HG03432 (cell line): ENCODE results near the gene NEK6.

ENCODE experiments used
- ATAC-seq: cut with Tn5 transposase; IDR thresholded peaks from one replicate; pipeline ENCODE4 v1.9.1; 2021; ENCODE audit warnings: mild to moderate bottlenecking, moderate library complexity; ENCODE audit not compliant: unreplicated experiment

NEK6 gene

GRCh38 chr9:124315882-124316281 is 58.1 kb downstream of the NEK6 start:
- ATAC-seq = no peak

GRCh38 chr9:124320062-124320973 is 62.6 kb downstream of the NEK6 start:
- ATAC-seq = no peak

GRCh38 chr9:124321416-124321815 is 63.7 kb downstream of the NEK6 start:
- no peak for ATAC-seq

DNA sequence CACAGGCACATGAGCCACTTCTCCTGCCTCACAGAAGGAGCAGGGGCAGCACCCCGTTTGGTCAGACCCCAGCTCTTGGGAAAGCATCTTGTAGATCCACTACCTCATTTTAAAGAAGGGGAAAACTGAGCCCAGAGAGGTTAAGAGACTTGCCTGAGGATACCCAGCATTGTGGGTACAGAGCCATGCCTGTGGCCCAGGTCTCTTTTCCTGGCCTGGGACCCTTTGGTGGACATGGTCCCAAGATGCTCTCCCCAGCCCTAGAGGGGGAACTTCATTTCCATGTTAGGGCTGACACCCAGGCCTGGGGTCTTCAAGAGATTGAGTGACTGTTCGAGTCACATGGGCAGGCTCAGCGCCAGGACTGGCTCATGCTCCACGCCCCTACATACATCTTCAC is 64.2 kb downstream of the NEK6 start:
- no peak for ATAC-seq

DNA sequence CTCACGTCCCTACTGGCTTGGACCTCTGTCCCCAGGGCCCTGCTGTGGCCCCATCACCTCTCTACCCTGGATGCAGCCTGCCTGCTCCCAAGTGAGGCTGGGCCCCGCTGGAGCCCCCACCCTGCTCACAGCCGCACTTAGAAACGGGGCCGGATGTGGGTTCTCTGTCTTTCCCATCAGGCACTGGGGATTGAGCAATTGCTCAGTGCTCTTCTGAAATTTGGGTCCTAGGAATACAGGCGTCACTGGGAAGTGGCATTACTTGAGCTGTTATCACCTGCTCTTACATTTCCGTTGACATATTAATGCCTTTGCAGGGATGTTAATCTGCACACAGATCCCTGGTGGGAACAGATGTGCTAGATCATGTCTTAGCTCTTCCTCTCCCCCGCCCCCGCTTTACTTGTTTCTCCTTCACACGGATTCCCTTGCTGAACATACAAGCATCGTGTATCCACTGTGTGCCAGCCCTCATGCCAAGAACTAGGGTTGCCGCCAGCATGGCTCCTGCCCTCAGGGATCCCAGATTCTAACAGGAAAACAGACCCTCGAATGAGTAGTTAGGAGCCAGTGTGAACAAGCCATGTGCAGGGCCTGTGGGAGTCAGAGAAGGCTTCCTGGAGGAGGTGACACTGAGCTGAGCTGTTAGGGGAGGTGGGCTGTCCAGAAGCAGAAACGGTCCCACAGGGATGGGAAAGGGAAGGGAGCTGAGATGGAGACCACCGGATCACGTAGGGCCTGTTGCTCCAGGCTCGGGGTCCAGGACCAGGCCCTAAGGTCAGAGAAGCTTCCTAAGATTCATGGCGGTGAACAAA is 65.1 kb downstream of the NEK6 start:
- no peak for ATAC-seq

GRCh38 chr9:124323904-124324303 is 66.2 kb downstream of the NEK6 start:
- ATAC-seq = no peak

DNA sequence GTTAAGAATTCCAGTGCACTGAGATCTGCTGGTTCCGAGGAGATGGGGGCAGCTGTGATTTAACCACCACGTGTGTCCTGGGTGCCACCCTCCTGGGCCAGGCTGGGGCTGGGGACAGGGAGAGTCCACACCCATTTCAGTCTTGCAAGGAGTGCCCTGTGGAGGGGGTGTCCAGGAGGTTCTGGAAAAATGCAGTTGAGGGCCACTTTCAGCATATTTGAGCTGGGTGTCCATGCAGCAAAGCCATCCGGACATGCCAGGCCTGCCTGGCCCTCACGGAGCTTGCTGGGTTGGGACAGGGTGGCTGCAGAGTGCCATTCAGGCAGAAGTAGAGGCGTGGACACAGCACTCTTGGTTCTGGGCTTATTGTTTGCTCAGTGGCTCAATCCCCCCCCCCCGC is 68.1 kb downstream of the NEK6 start:
- ATAC-seq = no peak

DNA sequence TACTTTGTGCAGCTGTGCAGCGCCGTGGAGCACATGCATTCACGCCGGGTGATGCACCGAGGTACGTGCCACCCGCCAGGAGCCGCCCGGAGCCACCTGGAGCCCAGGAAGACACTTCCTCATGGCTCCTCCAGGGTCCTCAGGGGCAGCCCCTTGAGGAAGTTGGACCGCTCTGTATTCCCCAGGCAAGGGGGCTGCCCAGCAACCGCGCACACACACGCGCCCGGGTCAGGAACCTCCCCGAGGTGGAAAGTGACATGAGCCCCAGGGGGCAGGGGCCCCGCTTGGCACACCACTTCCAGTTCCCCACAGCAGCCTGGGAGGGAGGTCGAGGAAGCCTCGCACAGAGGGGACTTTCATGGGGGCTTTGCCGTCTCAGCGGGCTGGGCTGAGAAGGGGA is 68.6 kb downstream of the NEK6 start:
- no peak for ATAC-seq

DNA sequence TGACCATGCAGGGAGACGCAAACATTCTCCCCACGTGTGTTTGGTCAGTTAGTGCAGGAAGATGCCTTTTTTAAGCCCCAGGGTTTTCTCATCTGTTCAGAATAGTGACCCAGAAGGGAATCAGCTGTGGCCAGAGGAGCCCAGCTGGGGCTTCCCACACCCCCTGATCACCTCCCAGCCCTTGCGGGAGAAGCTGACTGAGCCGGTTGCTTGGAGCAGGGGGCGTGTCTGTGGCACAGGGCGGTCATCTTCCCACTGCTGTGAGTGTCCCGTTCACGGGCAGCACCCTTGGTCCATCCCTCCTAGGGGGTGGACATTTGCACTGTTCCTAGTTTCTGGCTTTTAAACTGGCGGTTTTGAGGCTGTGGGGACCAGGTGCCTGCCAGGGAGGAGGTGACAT is 69.7 kb downstream of the NEK6 start:
- no peak for ATAC-seq

DNA sequence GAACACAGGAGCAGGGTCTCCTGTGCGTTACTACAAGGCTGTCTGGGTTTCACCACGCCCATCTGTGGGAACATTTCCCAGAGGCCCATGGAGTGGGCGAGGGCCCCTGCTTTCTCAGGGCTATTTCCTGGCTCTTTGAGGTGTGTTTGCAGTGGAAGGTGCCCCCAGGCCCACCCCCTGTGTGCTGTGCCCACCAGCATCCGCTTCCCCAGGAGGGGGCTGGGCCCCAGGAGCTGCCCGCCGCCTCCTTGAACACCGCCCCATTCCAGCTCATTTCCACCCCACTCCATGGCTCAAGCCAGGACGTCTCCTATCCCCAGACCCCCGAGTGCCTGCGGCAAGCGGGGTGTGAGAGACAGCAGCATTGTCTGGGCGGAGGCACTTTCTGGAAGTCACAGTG is 70.5 kb downstream of the NEK6 start:
- no peak for ATAC-seq

DNA sequence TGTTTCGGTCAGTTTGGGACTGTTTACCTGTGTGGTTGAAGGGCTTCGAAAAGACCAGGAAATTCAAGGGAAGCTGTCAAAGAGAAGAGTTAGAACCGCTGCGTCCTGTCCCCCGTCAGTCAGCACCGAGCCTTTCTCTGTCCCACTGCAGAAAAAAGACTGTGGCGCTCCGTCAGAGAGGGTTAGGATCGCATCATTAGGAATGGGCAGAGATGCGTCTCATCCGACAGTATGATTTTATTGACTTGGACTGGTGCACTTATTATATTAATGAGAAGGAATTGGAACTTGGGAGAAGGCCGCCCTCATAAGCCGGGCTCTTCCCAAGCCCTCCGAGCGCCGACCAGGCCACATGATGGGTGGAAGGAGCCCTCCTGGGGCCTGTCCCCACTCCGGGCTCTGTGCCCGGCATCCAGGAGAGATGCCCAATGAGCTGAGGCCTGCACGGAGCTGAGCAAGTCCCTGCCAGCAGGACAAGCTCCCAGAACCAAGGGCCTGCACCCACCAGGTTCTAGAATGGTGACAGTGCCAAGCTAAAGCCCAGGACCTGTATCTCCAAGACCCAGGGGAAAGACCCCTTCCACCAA is 71.5 kb downstream of the NEK6 start:
- no peak for ATAC-seq

GRCh38 chr9:124330011-124330697 is 72.4 kb downstream of the NEK6 start:
- no peak for ATAC-seq

DNA sequence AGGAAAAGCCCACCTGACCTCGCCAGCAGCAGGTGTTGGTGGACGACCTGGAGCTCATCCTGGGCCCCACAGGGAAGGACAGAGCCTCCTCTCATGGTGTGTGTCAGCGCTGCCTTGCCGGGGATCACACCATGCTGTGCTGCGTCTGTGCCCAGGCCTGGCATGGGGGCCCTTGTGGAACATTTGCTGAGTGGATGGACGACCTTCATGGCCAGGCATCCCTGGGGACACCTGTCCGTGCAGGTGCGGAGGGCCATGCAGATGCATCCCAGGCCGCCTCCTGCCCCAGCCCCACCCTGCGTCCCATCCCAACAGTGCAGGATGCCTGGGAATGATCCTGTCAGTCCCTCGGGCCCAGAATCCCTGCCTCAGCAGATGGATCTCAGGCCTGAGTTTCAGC is 73.8 kb downstream of the NEK6 start:
- no peak for ATAC-seq

DNA sequence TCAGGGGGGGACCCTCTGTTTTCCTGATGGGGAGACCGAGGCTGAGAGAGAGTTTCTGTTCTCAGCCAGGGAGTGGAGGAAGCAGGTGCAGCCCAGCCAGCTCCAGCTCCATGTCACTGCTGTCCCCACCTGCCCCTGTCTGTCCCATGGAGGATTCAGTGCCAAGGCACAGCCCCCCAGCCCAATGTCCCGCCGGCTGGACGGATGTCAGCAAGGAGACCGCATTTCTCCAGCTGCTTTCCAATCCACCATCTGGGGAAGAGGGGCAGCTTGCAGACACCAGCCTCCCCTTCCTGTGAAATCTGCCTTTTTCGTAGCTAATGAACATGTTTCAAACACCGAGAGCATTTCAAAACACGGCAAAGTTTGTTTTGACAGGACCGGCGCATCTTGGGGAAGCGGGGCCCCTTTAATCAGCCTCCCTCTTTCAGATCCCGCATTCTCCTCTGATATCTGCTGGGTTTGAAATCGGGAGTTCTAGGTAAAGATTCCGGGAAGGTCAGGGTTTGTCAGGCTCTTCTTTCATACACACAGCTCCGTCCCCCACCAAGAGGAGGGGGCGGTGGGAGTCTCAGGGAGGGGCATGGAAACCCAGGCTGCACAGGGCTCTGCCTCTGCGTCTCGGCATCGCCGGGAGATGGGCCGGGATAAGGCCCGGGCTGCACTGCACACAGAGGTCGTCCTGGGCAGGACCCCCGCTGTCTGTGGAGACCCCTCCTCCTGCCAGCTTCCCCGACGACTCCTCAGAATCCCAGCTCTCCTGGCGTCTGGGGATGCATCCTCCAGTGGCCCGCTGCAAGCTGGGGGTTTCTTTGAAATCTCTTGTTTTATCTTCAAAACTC is 74.8 kb downstream of the NEK6 start:
- ATAC-seq = no peak

GRCh38 chr9:124333203-124333579 is 75.4 kb downstream of the NEK6 start:
- no peak for ATAC-seq

GRCh38 chr9:124334568-124335319 is 77.0 kb downstream of the NEK6 start:
- no peak for ATAC-seq

- no peak for ATAC-seq
These were observed 77.6 kb downstream of the NEK6 start for GRCh38 chr9:124335320-124335707.

DNA sequence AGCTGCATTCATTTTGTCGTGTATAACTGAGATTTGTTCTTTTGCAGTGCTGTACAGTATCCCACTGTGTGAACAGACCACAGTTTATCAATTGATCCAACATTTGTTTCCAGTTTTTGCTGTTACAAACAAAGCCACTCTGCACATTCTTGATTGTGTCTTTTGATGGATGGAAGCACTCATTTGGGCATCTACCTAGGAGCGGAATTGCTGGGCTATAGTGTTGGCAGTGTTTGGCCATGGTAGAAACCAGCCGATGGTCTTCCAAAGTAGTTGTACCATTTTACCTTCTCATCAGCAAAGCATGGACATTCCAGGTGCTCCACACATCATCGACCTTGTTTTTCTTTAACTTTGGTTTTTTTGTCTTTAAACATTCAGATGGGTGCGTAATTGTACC is 79.8 kb downstream of the NEK6 start:
- ATAC-seq = no peak

DNA sequence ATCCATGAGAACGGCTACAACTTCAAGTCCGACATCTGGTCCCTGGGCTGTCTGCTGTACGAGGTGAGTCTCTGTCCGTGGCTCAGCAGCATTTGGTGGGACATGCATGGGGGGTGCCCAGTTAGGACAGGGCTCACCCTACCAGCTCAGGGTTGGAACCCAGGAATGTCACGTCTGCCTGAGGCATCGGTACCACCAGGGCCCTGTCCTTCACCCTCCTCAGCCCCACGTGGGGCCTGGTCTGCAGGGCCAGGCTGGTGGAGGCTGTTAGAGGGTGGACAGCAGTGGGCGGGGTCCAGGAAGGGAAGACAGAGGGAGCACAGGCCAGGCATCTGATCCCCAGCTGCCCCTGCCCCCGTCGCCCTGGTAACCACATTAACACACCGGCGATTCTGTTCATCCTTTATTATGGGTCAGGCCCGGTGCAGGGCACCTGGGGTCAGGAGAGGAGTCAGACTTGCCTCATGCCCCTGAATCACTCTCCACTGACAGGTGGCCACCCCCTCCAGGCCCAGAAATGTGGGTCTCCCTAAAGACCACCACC is 81.9 kb downstream of the NEK6 start:
- no peak for ATAC-seq
